H9 (cell line): ENCODE measurements around the gene INTS6. TPM values are rescaled to one million over a fixed set of nuclear protein-coding genes. Genes with fewer than 3 reads are reported as not detected.

ENCODE experiments used
- DNase-seq: peaks from one replicate; pipeline ENCODE4 v3.0.0-alpha.2; 2017
- H2AFZ ChIP-seq: one replicate; pipeline ENCODE4 v1.6.1; 2013; ENCODE audit warnings: mild to moderate bottlenecking, low read length, control low read depth, moderate library complexity
- H2AK5ac ChIP-seq: 2 replicates; pipeline ENCODE4 v1.6.1; 2013; ENCODE audit warnings: low read length, control low read depth, mixed read lengths; ENCODE audit not compliant: insufficient read length
- H2BK120ac ChIP-seq: one replicate; pipeline ENCODE4 v1.6.1; 2013; ENCODE audit warnings: low read depth, mild to moderate bottlenecking, low read length, control low read depth, inconsistent platforms; ENCODE audit not compliant: poor library complexity, severe bottlenecking
- H2BK12ac ChIP-seq: 2 replicates; pipeline ENCODE4 v1.6.1; 2013; ENCODE audit warnings: low read length, control low read depth, mixed read lengths, low read depth; ENCODE audit not compliant: insufficient read length
- H2BK15ac ChIP-seq: 2 replicates; pipeline ENCODE4 v1.6.1; 2013; ENCODE audit warnings: low read depth, low read length, control low read depth
- H2BK20ac ChIP-seq: one replicate; pipeline ENCODE4 v1.6.1; 2013; ENCODE audit warnings: low read depth, mild to moderate bottlenecking, low read length, control low read depth, inconsistent platforms; ENCODE audit not compliant: poor library complexity, severe bottlenecking
- H2BK5ac ChIP-seq: 2 replicates; pipeline ENCODE4 v1.6.1; 2013; ENCODE audit warnings: low read length, control low read depth, mixed read lengths; ENCODE audit not compliant: insufficient read length
- H3K14ac ChIP-seq: 2 replicates; pipeline ENCODE4 v1.6.1; 2013; ENCODE audit warnings: low read length, control low read depth; ENCODE audit not compliant: insufficient read depth
- H3K18ac ChIP-seq: 2 replicates; pipeline ENCODE4 v1.6.1; 2013; ENCODE audit warnings: low read depth, mild to moderate bottlenecking, mixed read lengths, low read length, control low read depth; ENCODE audit not compliant: insufficient read length
- H3K23ac ChIP-seq: 2 replicates; pipeline ENCODE4 v1.6.1; 2013; ENCODE audit warnings: low read length, control low read depth, mixed read lengths, low read depth; ENCODE audit not compliant: insufficient read length
- H3K23me2 ChIP-seq: 2 replicates; pipeline ENCODE4 v1.6.1; 2013; ENCODE audit warnings: low read depth, mild to moderate bottlenecking, mixed read lengths, low read length, control low read depth; ENCODE audit not compliant: insufficient read length, poor library complexity, severe bottlenecking
- H3K27ac ChIP-seq: 2 replicates; pipeline ENCODE4 v1.5.1; 2013; ENCODE audit warnings: low read length, control low read depth, mixed read lengths, low read depth; ENCODE audit not compliant: insufficient read length
- H3K27me3 ChIP-seq: 2 replicates; pipeline ENCODE4 v1.6.1; 2013; ENCODE audit warnings: low read length, control low read depth, inconsistent platforms; ENCODE audit not compliant: insufficient read depth
- H3K4ac ChIP-seq: 2 replicates; pipeline ENCODE4 v1.6.1; 2013; ENCODE audit warnings: low read depth, mild to moderate bottlenecking, control low read depth, inconsistent platforms, low read length, moderate library complexity
- H3K4me1 ChIP-seq: 2 replicates; pipeline ENCODE4 v1.6.1; 2013; ENCODE audit warnings: low read length, control low read depth, inconsistent platforms; ENCODE audit not compliant: insufficient read depth
- H3K4me2 ChIP-seq: 2 replicates; pipeline ENCODE4 v1.6.1; 2013; ENCODE audit warnings: low read length, control low read depth, mixed read lengths; ENCODE audit not compliant: insufficient read length, insufficient read depth
- H3K56ac ChIP-seq: 2 replicates; pipeline ENCODE4 v1.6.1; 2013; ENCODE audit warnings: low read depth, mild to moderate bottlenecking, mixed read lengths, low read length, control low read depth; ENCODE audit not compliant: insufficient read length
- H3K79me1 ChIP-seq: 2 replicates; pipeline ENCODE4 v1.6.1; 2013; ENCODE audit warnings: low read depth, mild to moderate bottlenecking, moderate library complexity, low read length, control low read depth, inconsistent platforms; ENCODE audit not compliant: insufficient read depth, poor library complexity, severe bottlenecking
- H3K79me2 ChIP-seq: 2 replicates; pipeline ENCODE4 v1.6.1; 2013; ENCODE audit warnings: low read length, control low read depth, inconsistent platforms; ENCODE audit not compliant: insufficient read depth
- H3K9ac ChIP-seq: 2 replicates; pipeline ENCODE4 v1.6.1; 2013; ENCODE audit warnings: low read length, control low read depth, mixed read lengths; ENCODE audit not compliant: insufficient read length; ENCODE audit errors: extremely low read depth
- H3K9me3 ChIP-seq: one replicate; pipeline ENCODE4 v1.6.1; 2013; ENCODE audit warnings: low read depth, low read length, inconsistent platforms; ENCODE audit not compliant: control insufficient read depth
- H3T11ph ChIP-seq: one replicate; pipeline ENCODE4 v1.6.1; 2013; ENCODE audit warnings: mild to moderate bottlenecking, low read length, control low read depth, inconsistent platforms
- H4K20me1 ChIP-seq: one replicate; pipeline ENCODE4 v1.6.1; 2013; ENCODE audit not compliant: control insufficient read depth, insufficient read length, insufficient read depth
- H4K5ac ChIP-seq: 2 replicates; pipeline ENCODE4 v1.6.1; 2013; ENCODE audit warnings: low read depth, mild to moderate bottlenecking, mixed read lengths, low read length, control low read depth; ENCODE audit not compliant: insufficient read length
- H4K8ac ChIP-seq: replicated peaks from 2 replicates; pipeline ENCODE4 v1.6.1; 2013; ENCODE audit warnings: low read length, control low read depth, mixed read lengths, low read depth; ENCODE audit not compliant: insufficient read length
- H4K91ac ChIP-seq: 2 replicates; pipeline ENCODE4 v1.6.1; 2013; ENCODE audit warnings: low read depth, mild to moderate bottlenecking, moderate library complexity, mixed read lengths, low read length, control low read depth; ENCODE audit not compliant: insufficient read length
- H3K27ac Mint-ChIP-seq, 3 experiments: 2 replicates in 2 of 3; 3 replicates in 1 of 3; pipeline ENCODE4 v1.8.0; 2020 to 2021; ENCODE audit warnings: mixed read lengths in 3 of 3, mild to moderate bottlenecking in 1 of 3, moderate library complexity in 1 of 3
- H3K27me3 Mint-ChIP-seq: 2 replicates; pipeline ENCODE4 v1.8.0; 2021; ENCODE audit warnings: low read depth, mild to moderate bottlenecking, moderate library complexity, mixed read lengths
- H3K36me3 Mint-ChIP-seq, 3 experiments: 2 replicates in 2 of 3; 3 replicates in 1 of 3; pipeline ENCODE4 v1.8.0; 2020 to 2021; ENCODE audit warnings: low read depth in 3 of 3, mixed read lengths in 3 of 3; ENCODE audit not compliant: insufficient read depth in 1 of 3
- H3K4me1 Mint-ChIP-seq, 2 experiments: 2 replicates each; pipeline ENCODE4 v1.8.0; 2020; ENCODE audit warnings: mixed read lengths in 2 of 2
- H3K4me3 Mint-ChIP-seq, 2 experiments: 2 replicates in 1 of 2; 3 replicates in 1 of 2; pipeline ENCODE4 v1.8.0; 2020 to 2021; ENCODE audit warnings: mild to moderate bottlenecking in 2 of 2, mixed read lengths in 2 of 2, moderate library complexity in 1 of 2
- H3K9me3 Mint-ChIP-seq, 2 experiments: 2 replicates in 1 of 2; 3 replicates in 1 of 2; pipeline ENCODE4 v1.8.0; 2020; ENCODE audit warnings: mild to moderate bottlenecking in 2 of 2, mixed read lengths in 2 of 2, moderate library complexity in 1 of 2
- WGBS: extraction: QIAGEN DNeasy Blood & Tissue Kit; methylation state at CpG from one replicate; pipeline ENCODE4 v1.1.7; 2013; ENCODE audit warnings: missing lambda C conversion rate, low lambda C conversion rate, mixed read lengths; ENCODE audit not compliant: insufficient read length; ENCODE audit errors: extremely low coverage; 5-methylcytosine and 5-hydroxymethylcytosine counted together
- total RNA-seq: library from RNA; stranded (reverse); gene quantifications from 2 replicates; pipeline ENCODE4 v1.2.1, GENCODE V29; 2021
- TF ChIP-seq, protein P1 (sequence below): fragments of 200-600 bp; sonication (generic); conservative IDR thresholded peaks from 3 replicates; pipeline ENCODE4 v1.8.0; 2021; ENCODE audit warnings: antibody characterized with exemption, mild to moderate bottlenecking

Gene INTS6
- total RNA-seq, 1 experiment from 2014 or later, result 61.2 TPM

DNA sequence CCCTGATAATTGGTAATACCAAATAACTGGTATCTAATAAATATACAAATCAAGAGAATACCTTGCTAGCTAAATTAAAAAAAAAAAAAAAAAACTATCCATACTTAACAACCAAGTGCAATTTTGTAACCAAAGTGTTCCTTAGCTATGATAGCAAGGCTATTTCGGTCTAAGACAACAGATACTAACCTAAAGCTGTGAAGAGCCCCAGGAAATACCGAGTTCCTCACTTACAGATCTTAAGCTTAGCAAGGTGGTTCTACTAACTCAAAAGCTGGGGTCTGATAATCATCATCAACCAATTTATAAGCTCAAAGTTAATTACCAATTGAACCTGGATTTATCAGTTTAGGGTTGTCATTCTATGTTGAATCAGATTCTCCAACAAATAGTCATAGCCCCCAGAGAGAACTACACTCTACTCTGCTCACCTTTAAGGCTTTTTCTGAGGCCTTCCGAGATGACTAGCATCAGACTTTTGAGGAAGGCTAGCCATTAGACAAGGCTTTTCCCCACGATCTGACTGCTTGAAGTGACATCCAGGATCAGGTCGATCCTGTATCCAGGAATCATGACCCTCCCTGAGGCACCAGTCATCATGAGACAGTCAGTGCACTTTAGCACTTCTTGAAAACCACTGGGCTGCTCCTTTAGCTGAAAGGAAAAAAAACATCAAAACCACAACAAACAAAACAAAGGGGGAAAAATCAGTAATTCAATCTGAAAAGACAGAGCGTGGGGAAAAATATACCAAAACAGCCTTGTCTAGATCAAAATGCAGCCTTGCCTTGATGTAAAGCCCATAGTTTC, 31.9 kb downstream of the INTS6 start:
- no peak overlapping the region for H3T11ph ChIP-seq
- no peaks in the 10 kb centered on the region for H3K79me1 ChIP-seq
- Mint-ChIP-seq H3K27me3 (no peaks in the 10 kb centered on the region), H3K4me1 (peaks cover 42 to 48% of the 10 kb centered on the region in 2 experiments), H3K4me3 (no peak overlapping the region), H3K27ac (peak overlapping the region; percentile 27 to 88 (median 82)), H3K36me3 (peaks cover 36 to 51% (median 37%) of the 10 kb centered on the region in 3 experiments), H3K9me3 (peaks cover 17% of the 10 kb centered on the region in 2 experiments)
- WGBS, result no CpG with 5 or more reads among the region's 6 CpGs
- TF ChIP-seq, protein P1, sequence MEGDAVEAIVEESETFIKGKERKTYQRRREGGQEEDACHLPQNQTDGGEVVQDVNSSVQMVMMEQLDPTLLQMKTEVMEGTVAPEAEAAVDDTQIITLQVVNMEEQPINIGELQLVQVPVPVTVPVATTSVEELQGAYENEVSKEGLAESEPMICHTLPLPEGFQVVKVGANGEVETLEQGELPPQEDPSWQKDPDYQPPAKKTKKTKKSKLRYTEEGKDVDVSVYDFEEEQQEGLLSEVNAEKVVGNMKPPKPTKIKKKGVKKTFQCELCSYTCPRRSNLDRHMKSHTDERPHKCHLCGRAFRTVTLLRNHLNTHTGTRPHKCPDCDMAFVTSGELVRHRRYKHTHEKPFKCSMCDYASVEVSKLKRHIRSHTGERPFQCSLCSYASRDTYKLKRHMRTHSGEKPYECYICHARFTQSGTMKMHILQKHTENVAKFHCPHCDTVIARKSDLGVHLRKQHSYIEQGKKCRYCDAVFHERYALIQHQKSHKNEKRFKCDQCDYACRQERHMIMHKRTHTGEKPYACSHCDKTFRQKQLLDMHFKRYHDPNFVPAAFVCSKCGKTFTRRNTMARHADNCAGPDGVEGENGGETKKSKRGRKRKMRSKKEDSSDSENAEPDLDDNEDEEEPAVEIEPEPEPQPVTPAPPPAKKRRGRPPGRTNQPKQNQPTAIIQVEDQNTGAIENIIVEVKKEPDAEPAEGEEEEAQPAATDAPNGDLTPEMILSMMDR, result no peak
- no peak overlapping the region for H2BK120ac ChIP-seq
- peaks cover 8% of the 10 kb centered on the region for H3K4me1 ChIP-seq
- no peak overlapping the region for H3K4ac ChIP-seq
- H3K27ac ChIP-seq, result no peak overlapping the region
- no peaks in the 10 kb centered on the region for H3K27me3 ChIP-seq
- H2BK12ac ChIP-seq, result no peak overlapping the region
- H3K14ac ChIP-seq, result no peak overlapping the region
- H4K91ac ChIP-seq, result no peak overlapping the region
- H4K5ac ChIP-seq, result no peak overlapping the region
- no peak overlapping the region for H3K56ac ChIP-seq
- DNase-seq, result no peak
- H2BK20ac ChIP-seq, result no peak overlapping the region
- H2AK5ac ChIP-seq, result no peak overlapping the region
- no peak overlapping the region for H3K9ac ChIP-seq
- no peak overlapping the region for H3K23ac ChIP-seq
- H4K8ac ChIP-seq, result no peak overlapping the region
- no peak overlapping the region for H2BK5ac ChIP-seq
- H2BK15ac ChIP-seq, result no peak overlapping the region
- H2AFZ ChIP-seq, result no peak overlapping the region
- no peak overlapping the region for H3K4me2 ChIP-seq
- H3K23me2 ChIP-seq, result no peaks in the 10 kb centered on the region
- no peaks in the 10 kb centered on the region for H4K20me1 ChIP-seq
- H3K9me3 ChIP-seq, result peaks cover 5% of the 10 kb centered on the region
- no peak overlapping the region for H3K18ac ChIP-seq
- peaks cover 9% of the 10 kb centered on the region; the same call in 1 of the 2 replicates for H3K79me2 ChIP-seq
